Hepatocyte (in vitro differentiated cells): ENCODE results near the gene FAM236D.
"Not testable (repeated sequence)": the region's sequence is repeated elsewhere in the genome, so short reads cannot be mapped to it uniquely, and the experiment has no call there.

Experiments
- EZH2 ChIP-seq: fragments of 200-600 bp; sonication (generic); IDR thresholded peaks from 2 replicates; pipeline ENCODE4 v1.6.1; 2016; ENCODE audit warnings: antibody characterized with exemption, mild to moderate bottlenecking, borderline replicate concordance
- TF ChIP-seq, protein P1 (sequence below): fragments of 200-600 bp; sonication (generic); IDR thresholded peaks from 2 replicates; pipeline ENCODE4 v1.5.1; 2016; ENCODE audit warnings: antibody characterized with exemption, mild to moderate bottlenecking; ENCODE audit not compliant: poor library complexity

- TF ChIP-seq, protein P1, sequence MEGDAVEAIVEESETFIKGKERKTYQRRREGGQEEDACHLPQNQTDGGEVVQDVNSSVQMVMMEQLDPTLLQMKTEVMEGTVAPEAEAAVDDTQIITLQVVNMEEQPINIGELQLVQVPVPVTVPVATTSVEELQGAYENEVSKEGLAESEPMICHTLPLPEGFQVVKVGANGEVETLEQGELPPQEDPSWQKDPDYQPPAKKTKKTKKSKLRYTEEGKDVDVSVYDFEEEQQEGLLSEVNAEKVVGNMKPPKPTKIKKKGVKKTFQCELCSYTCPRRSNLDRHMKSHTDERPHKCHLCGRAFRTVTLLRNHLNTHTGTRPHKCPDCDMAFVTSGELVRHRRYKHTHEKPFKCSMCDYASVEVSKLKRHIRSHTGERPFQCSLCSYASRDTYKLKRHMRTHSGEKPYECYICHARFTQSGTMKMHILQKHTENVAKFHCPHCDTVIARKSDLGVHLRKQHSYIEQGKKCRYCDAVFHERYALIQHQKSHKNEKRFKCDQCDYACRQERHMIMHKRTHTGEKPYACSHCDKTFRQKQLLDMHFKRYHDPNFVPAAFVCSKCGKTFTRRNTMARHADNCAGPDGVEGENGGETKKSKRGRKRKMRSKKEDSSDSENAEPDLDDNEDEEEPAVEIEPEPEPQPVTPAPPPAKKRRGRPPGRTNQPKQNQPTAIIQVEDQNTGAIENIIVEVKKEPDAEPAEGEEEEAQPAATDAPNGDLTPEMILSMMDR, result not testable (repeated sequence)
- TF ChIP-seq EZH2, result not testable (repeated sequence)
Observed at GRCh38 chrX:72783964-72784363, 24.0 kb downstream of the FAM236D start.
